Renal cortex interstitium (tissue), 11 donors: Measurements from ENCODE around the gene CCHCR1. TPM values are rescaled to one million over a fixed set of nuclear protein-coding genes. Genes with fewer than 3 reads are reported as not detected.
A peak's percentile ranks its signal among the peaks of the same experiment; 100 is the strongest.

Experiments used
- DNase-seq, 11 donors: peaks; one replicate each; pipeline ENCODE4 v3.0.0-alpha.2; 2013; ENCODE audit warnings: low read depth in 9 of 11, low spot score in 4 of 11; ENCODE audit errors: extremely low read depth in 1 of 11
- polyA plus RNA-seq, 3 donors: library from polyadenylated mRNA; unstranded; fragments of 120-200 nt; gene quantifications; one replicate each; pipeline ENCODE4 v1.2.1, GENCODE V29; 2013; ENCODE audit not compliant: insufficient read length in 3 of 3

CCHCR1 gene
- polyA plus RNA-seq, 3 donors: 30.5 to 41.6 (median 35.2) TPM

DNA sequence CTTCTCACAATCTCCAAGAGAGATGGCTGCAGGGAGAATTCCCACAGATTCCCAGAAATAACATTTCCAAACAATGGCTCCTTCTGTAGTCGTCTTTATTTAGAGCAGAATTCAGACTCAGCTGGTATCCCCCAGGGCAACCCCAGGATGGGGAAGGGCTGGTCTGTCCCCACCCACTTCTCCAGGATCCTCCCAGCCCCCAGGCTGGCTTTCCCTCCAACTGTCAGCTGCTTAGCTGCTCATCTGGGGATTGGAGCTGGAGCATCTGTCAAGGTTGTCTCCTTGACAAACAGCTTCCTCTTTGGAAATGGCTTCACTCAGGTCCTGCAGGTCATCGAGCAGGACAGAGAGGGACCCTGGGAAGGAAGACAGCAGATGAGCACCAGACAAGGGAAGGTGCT, 15.2 kb downstream of the CCHCR1 start:
- no peak for DNase-seq

DNA sequence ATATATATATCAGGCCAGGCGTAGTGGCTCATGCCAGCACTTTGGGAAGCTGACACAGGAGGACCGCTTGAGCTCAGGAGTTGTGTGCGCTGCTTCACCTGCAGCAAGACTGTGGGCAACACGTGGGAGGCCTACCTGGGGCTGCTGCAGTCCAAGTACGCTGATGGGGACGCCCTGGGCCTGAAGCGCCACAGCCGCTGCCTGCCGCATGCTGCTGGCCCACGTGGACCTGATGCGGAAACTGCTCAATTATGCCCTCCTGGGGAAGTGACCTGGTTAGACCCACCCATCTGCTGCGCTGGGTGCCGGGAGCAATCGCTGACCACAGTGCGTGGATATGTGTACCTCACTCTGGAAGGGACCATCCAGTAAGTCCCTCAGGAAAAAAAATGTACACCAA, 17.0 kb downstream of the CCHCR1 start:
- DNase-seq: no peak

DNA sequence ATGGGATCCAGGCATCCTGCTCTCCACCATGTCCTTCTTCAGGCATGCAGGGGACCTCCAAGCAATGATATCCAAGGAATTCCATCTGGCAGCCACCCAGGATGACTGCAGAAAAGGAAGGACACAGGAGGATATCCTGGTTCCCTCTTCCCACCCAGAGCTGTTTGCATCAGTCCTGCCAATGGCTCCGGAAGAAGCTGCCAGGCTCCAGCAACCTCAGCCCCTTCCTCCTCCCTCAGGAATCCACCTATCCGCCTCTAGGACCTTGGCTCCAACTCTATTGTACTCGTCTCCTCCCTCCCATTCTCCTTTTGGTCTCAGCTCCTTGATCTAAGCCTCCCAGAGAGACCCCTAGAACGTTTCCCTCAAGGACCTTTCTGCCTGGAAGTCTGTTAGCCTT, 18.0 kb downstream of the CCHCR1 start:
- DNase-seq: no peak

DNA sequence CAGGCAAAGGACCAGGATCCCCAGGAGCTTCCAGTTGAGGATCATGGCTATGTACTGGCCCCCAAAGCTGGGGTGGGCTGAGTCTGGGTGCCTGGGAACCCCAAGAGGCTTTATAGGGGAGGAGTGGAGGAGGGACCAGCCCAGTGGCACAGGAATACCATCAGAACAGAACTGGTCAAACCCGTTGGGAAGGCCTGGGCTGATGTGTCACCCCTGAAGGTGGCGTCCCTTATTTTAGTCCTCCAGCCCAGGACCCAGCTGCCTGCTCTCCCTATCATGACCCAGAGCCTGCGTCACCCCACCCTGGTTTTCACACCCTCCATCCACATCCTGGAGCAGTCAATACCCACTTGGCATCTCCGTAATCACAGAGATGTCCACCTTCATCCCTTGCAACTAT, 18.6 kb downstream of the CCHCR1 start, which contains the start of gene PSORS1C2:
PSORS1C2 (minus strand) TSS at position 85 of the 400 bp plus-strand sequence; CDS start at position 45, 40 bp downstream.
- no peak for DNase-seq

DNA sequence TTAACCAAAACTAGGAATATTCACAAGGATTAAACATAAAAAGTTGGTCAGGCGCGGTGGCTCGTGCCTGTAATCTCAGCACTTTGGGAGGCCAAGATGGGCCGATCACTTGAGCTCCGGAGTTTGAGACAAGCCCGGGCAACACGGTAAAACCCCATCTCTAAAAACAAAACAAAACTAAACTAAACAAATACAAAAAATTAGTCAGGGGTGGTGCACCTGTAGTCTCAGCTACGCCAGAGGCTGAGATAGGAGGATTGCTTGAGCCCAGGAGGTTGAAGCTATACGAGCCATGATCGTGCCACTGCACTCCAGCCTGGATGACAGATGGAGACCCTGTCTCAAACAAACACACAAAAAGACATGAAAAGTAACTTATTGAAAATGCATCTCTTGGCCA, 21.9 kb downstream of the CCHCR1 start:
- no peak for DNase-seq

DNA sequence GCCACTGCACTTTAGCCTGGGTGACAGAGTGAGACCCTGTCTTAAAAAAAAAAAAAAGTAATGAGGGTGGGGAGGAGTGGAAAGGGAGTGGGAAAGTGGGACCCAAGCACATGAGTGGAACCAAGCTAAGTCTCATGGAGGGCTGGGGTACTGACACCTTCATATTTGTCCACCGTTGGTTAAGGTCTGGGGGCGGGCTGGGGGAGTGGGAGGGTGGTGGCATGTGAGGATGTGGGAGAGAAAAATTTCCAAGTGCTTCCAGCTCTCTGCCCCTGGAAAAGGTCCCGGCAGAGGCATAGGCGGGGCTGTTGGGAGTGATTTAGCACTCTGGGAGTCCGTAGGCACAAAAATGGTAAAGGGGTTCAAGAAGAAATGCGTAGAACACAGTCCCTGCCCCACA, 24.8 kb downstream of the CCHCR1 start:
- DNase-seq: no peak

DNA sequence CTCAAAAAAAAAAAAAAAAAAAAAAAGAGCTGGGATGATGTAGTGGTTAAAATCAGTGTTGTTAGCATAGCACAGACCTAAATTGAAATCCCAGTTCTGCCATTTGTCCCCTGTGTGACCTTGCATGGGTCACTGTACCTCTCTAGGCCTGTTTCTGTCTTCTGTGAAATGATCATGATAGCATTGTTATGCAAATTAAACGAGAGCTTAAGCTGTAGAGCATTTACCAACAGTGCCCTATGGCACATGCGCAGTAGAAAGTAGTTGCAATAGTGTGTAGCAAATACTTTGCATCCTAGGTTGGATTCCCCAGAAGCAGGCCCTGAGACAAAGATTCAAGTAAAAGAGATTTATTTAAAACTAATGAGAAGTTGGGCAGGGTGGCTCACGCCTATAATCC, 26.0 kb downstream of the CCHCR1 start:
- DNase-seq: no peak

DNA sequence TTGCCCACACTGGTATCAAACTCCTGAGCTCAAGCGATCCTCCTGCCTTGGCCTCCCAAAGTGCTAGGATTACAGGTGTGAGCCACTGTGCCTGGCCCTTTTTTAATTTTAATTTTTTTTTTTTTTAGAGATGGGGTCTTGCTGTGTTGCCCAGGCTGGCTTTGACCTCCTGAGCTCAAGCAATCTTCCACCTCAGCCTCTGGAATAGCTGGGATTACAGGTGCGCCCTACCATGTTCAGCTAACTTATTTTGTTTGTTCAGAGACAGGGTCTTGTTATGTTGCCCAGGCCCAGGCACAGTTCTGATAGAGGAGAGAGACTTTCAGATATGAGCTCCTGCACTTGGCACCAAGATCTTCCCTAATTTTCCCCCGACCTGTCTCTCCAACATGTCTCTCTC, 26.9 kb downstream of the CCHCR1 start:
- no peak for DNase-seq

DNA sequence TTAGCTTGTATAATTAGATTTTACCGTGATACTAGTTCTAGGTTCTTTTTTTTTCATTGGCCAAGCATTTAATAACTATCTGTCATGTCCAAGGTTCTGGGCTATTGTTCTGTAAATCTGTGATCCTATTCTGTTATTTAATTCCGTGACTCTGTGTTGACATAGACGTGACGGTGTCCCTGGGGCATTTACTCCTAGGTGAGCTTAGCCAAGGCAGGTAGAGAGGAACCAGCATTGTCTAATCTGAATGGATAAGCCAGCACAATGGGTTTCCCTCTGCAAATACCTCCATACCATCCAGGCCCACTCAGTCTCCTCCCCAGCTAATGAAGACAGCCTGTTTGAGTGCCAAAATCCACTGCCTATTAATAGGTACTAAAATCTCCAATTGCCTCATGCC, 28.5 kb downstream of the CCHCR1 start:
- no peak for DNase-seq

DNA sequence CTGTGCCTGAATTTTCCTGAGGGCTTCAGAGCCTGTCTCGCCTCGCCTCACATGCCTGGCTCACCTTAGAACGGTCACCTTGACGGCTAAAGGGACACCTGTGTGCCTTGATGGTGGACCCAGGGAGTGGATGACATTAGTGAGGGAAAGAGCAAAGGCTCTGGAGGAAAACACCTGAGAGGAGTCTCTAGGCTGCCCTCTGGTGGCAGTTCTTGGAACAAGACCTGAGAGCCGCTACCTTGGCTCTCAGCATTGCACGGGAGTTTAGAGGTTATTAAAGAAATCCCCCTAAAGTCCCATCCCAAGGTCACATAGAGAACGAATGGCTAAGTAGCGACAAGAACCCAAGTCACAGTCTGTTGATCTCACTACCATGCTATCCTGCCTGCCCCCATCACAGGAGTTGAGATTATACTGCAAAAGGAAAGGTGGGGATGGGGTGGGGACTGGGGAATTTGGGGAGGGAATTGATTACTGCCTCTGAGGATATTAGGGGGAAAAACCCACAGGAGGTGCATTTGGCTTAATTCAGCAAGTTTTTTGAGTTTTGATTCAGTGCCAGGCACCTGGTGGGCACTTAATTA, 29.4 kb downstream of the CCHCR1 start:
- DNase-seq: peak in 5 of 11 donors; percentile 34 to 52 (median 38)

DNA sequence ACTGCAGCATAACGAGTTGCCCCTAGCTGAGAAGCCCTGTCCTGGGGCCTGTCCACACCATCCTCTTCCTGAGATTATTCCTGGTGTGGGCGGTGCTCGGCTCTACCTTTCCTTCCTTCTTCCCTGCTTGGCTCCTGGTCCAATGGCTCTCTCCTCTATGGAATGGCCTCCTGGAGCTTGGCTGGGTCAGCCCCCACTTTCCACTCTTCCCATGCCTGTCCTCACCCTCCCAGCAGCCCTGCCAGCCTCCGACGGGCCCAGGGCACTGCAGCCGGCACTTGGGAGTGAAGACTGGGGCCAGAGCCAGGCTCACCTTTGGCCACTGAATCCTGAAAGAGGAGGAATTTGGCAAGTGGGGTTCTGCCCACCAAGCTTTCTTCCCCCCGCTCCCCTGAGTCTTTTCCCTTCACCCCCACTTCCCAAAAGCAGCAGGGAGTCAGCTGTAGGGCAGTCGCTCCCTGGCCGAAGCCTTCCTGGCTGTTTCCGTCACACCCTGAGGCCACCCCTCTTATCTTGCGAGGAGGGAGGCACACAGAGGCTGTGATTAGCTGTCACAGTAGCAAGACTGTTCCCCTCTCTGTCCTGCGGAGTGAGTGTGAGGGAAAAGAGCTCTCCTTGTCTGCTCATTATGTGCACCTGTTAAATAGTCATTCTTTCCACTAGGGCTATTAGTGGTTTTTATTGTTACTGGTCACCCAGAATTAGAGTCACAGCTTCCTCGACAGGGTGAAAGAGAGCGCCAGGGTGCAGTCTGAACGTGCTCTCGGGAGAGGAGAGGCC, 31.0 kb downstream of the CCHCR1 start:
- no peak for DNase-seq

DNA sequence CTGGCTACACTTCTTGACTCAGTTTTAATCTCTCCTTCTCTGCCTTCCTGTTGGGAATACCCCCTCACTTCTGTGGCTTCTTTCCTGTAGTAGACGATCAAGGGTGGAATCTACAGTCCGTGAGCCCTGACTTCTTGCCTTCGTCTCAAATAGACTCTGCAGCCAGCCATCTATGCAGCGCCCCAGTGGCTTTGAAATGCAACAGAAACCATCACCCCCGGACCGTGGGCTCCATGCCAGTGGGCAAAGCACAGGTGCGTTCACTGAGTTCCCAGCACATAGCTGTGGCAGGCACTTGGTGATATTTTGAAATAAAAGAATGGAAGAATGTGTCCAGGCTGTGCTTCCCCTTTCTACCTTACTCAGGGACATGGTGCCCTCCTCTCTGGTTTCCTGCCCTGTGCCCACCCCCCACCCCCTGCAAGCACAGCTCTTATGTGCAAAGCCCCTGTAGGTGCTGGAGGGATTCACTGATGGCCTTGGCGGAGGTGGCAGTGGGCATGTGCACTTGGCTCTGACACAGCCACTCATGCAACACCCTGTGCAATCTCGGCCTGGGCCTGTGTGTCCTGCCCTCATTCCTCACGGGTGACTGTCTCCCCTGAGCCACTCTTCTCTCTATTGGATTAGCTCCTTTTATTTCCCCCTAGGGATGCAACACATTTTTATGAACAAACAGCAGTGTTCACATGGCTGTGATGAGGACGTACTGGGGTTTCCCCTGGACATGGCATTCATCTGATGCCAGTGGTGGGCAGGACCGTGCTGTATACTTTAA, 31.8 kb downstream of the CCHCR1 start:
- no peak for DNase-seq

DNA sequence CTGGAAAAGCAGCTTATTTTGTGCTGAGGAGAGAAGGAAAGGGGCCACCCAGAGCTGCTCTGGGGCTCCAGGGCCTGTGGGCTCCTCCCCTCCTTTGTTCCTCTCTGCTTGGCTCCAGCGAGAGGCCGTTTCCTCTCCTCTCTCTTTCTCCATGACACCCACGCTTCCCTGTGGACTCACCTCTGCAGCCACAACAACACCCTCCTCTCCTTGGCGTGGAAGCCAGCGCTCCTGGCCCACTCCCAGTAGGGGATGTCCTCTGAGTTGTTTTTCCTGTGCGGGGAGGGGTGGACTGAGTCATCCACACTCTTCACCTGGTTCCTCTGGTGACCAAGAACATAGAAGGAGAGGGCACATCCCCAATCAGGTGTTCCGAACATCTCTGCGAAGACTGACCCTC, 32.4 kb downstream of the CCHCR1 start:
- no peak for DNase-seq

DNA sequence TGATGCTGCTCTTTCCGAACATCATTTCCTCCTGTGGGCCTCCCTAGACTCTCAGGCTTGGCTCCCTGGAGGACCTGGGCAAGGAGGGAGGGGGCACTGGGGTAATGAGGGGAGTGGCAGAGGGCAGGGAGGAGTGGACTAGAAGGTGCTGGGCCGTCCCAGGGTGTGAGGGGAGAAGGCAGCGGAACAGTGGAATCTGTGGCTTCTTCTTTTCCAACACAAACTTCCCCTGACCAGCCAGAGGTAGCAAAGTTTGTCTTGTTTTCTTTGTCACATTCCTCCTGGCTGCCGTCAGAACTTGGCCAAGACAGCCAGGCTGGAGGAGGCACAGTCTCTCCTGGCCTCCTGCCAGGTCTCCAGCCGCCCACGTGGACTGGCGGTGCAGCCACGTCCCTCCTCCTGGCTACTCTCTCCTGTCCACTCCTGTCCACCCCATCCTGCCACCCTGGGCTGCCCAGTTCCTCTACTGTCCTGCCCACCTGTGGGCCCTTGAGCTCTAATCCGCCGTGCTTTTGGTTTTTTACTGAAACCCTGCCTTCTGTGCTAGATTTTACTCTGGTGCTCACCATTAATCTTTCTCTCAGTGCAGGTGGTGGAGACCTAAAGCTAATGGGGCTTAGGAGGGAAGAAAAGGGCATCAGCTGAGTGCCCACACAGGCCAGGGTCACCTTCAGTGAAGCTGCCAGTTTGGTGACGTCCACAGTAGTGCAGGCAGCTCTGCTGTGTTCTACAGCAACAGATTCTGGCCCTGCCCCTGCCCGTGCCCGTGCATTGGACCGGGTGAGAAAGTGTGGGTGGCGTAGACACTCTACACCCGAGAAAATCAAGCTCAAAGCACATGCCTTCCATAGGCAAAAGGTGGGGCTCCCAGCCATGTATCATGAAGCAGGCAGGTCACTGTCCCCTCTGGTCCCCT, 34.6 kb downstream of the CCHCR1 start:
- DNase-seq: peak in 8 of 11 donors; percentile 40 to 85 (median 75)

DNA sequence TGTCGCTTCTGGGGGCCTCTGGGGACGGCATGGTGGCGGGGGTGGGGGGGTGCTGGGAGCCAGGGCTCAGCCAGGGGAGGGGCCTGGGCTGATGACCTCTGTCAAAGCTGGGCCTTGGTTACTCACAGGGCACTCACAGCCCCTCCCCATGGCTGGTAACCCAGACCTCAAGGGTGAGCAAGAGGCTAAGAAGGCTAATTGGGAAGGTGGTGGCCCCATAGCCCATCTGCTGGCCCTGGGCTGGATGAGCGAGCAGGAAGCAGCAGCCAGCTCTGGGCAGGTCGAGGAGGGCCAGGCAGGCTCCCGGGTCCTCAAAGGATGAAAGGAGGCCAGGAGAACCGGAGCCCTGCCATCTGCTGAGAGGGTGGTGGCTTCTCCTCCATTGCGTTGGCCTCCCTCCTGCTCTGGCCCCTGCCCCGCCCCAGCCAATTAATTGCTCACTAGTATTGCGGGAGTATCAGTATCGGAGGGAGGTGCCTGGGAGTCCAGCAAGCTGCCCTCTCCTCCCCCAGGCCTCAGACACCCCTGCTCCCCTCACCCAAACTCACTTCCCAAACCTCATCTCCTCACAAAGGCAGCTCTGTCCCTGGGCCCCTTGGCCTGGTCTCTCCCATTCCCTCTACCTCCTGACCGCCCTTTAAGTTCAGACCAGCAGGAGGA, 36.3 kb downstream of the CCHCR1 start:
- no peak for DNase-seq

DNA sequence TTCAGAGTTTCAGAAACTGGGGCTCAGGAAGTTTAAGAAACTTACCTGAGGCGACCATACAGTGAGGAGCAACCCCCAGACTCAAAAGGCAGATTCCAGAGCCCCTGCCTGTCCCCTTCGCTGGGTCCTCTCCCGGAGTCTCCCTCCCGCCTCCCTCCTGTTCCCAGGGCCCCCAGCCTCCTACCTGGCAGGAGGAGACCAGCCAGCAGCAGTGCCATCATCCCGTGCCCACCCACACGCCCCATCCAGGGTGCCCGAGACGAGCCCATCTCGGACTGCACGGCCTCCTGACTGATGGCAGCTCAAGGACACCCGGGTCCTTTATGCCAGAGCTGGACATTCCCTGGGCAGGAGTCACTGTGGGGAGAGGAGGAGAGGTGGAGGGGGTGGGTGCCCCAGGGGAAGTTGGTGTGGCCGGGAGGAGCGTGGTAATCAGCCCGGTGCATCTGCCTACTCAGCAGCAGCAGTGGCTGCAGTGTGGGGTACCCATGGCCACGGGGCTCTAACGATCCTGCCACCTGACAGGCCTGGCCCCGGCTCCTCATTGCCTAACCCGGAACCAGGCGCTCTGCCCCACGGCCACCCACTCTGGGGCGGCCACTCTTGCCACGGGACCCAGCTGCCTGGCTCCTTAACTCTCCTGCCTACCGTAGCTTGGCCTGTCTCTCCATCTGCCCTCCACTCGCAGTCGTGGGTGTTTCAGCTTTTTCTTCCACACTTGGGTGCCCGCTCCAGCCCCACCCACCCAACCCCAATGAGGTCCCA, 37.3 kb downstream of the CCHCR1 start, which contains the start of gene CDSN:
CDSN (minus strand) TSS at position 296 of the 765 bp plus-strand sequence; CDS start at position 269, 27 bp downstream.
- no peak for DNase-seq

DNA sequence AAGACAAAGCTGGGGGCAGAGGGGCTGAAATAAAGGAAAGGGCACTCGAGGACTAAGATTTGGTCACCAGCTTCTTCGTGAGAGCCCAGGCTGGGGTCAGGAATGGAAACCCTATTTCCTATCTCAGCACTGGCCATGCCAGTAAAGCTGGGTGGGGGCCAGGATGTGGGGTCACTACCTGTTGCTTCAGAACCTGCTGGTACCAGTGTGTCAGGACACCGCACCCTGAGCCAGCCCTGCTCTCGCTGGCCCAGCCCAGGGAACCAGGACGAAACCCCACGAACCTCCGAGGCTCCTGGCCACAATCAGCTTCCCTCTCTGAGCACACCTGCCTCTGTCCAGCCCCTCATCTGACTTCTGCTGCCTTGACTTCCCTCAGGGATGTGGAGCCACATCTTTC, 39.4 kb downstream of the CCHCR1 start:
- no peak for DNase-seq
